Endothelial cell of umbilical vein (primary cell): Measurements from ENCODE around the gene PXMP4.

ENCODE experiments used
- CTCF ChIP-seq, 2 donors: IDR thresholded peaks; 1 replicate in 1 of 2; 2 replicates in 1 of 2; pipeline ENCODE4 v1.5.1; 2011; ENCODE audit warnings: low read length in 2 of 2, mild to moderate bottlenecking in 2 of 2, moderate library complexity in 2 of 2, control low read depth in 1 of 2, inconsistent platforms in 1 of 2, low read depth in 1 of 2; ENCODE audit not compliant: insufficient read depth in 1 of 2; ENCODE audit errors: extremely low read depth in 1 of 2
- FOS ChIP-seq: IDR thresholded peaks from 2 replicates; pipeline ENCODE4 v1.6.1; 2011; ENCODE audit warnings: mild to moderate bottlenecking, low read length, moderate library complexity, borderline replicate concordance; ENCODE audit not compliant: insufficient read depth
- POLR2A ChIP-seq: IDR thresholded peaks from 2 replicates; pipeline ENCODE4 v1.6.1; 2012; ENCODE audit warnings: low read depth, mild to moderate bottlenecking, control low read depth, low read length
- POLR2AphosphoS5 ChIP-seq: IDR thresholded peaks from 2 replicates; pipeline ENCODE4 v1.6.1; 2012; ENCODE audit warnings: low read depth, mild to moderate bottlenecking, control low read depth, low read length, moderate library complexity; ENCODE audit not compliant: insufficient read depth

DNA sequence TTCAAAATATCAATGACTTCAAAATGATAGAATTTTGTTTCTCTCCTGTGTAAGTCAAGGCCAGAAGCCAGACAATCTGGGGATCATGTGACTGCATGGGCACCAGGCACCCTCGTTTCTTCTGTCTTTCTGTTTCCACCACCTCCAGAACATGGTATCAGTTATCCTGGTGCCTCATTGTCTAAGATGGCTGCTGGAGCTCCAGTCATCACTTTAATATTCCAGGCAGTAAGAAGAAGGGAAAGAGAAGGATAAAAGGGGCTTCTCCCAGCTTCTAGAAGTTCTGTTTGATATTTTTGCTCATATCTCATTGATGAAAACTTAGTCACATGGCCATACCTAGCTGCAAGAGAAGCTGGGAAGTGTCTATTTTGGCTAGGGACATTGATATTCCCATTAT, 37.3 kb upstream of the PXMP4 start:
- TF ChIP-seq CTCF (IDR thresholded peaks at IDR 0.05; ENCODE audit: extremely low read depth in 1 of 2, insufficient read depth in 1 of 2, low read depth in 1 of 2, low read length in 2 of 2): no peak
- no peak for TF ChIP-seq FOS
- no peak for TF ChIP-seq POLR2A
- no peak for TF ChIP-seq POLR2AphosphoS5
